ENCODE results near the gene TUBD1.

The TUBD1 gene

GRCh38 chr17:59827721-59828477 is 64.8 kb downstream of the TUBD1 start:
- no peak overlapping the region for H3K4me3 ChIP-seq (ENCODE audit: low read depth in 1 of 5, low read length in 5 of 5)
- peaks cover 0 to 30% (median 21%) of the 10 kb centered on the region in 5 donors for H3K4me1 ChIP-seq (ENCODE audit: control insufficient read depth in 5 of 5, insufficient read depth in 5 of 5, low read length in 5 of 5)
- H3K9ac ChIP-seq (ENCODE audit: low read length in 5 of 5) = peak overlapping the region in 2 of 5 donors; percentile 20 to 32
- no peaks in the 10 kb centered on the region for H3K27me3 ChIP-seq (ENCODE audit: control insufficient read depth in 5 of 5, insufficient read depth in 4 of 5, low read length in 5 of 5)
- peak overlapping the region; percentile 66 for H3K27ac ChIP-seq (ENCODE audit: low read depth, low read length)
- H3K9me3 ChIP-seq (ENCODE audit: control insufficient read depth in 5 of 5, low read length in 5 of 5) = no peaks in the 10 kb centered on the region
- H3K36me3 ChIP-seq (ENCODE audit: control insufficient read depth in 5 of 5, insufficient read depth in 5 of 5, low read length in 5 of 5) = no peaks in the 10 kb centered on the region

- Histone ChIP-seq H3K27ac (ENCODE audit: low read depth, low read length) (no peak overlapping the region), H3K9ac (ENCODE audit: low read length in 5 of 5) (no peak overlapping the region), H3K4me1 (ENCODE audit: control insufficient read depth in 5 of 5, insufficient read depth in 5 of 5, low read length in 5 of 5) (peaks cover 0 to 30% (median 19%) of the 10 kb centered on the region in 5 donors), H3K9me3 (ENCODE audit: control insufficient read depth in 5 of 5, low read length in 5 of 5) (no peaks in the 10 kb centered on the region), H3K36me3 (ENCODE audit: control insufficient read depth in 5 of 5, insufficient read depth in 5 of 5, low read length in 5 of 5) (peaks cover 0 to 4% (median 0%) of the 10 kb centered on the region in 5 donors), H3K4me3 (ENCODE audit: low read depth in 1 of 5, low read length in 5 of 5) (no peak overlapping the region), H3K27me3 (ENCODE audit: control insufficient read depth in 5 of 5, insufficient read depth in 4 of 5, low read length in 5 of 5) (no peaks in the 10 kb centered on the region)
These were observed 65.9 kb downstream of the TUBD1 start for GRCh38 chr17:59826706-59827453.

GRCh38 chr17:59825533-59826322 is 67.0 kb downstream of the TUBD1 start:
- Histone ChIP-seq H3K27me3 (ENCODE audit: control insufficient read depth in 5 of 5, insufficient read depth in 4 of 5, low read length in 5 of 5) (no peaks in the 10 kb centered on the region), H3K27ac (ENCODE audit: low read depth, low read length) (peak overlapping the region; percentile 25), H3K9ac (ENCODE audit: low read length in 5 of 5) (peak overlapping the region in 2 of 5 donors; percentile 7 to 63), H3K36me3 (ENCODE audit: control insufficient read depth in 5 of 5, insufficient read depth in 5 of 5, low read length in 5 of 5) (peaks cover 0 to 4% (median 0%) of the 10 kb centered on the region in 5 donors), H3K9me3 (ENCODE audit: control insufficient read depth in 5 of 5, low read length in 5 of 5) (no peaks in the 10 kb centered on the region), H3K4me3 (ENCODE audit: low read depth in 1 of 5, low read length in 5 of 5) (no peak overlapping the region), H3K4me1 (ENCODE audit: control insufficient read depth in 5 of 5, insufficient read depth in 5 of 5, low read length in 5 of 5) (peaks cover 0 to 30% (median 17%) of the 10 kb centered on the region in 5 donors)

DNA sequence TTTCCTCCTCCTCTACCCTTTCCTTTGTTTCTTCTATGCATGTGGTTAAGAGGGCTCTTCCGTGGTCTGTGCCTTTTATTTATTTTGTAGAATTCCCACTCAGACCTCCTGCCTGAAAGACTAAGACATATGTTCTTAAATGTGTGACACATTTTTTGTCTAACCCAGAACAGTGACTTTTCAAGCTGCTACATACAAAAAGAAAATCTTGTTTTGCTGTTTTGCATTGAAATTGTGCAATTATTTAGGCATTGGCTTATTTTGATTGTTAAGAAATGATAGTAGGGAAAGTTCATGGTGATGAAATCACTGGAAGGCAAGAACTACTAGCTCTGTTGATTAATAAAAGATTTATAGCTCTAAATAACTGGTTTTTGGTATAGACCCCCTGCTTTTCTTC is 76.8 kb downstream of the TUBD1 start:
- no peaks in the 10 kb centered on the region for H3K9me3 ChIP-seq (ENCODE audit: control insufficient read depth in 5 of 5, low read length in 5 of 5)
- no peaks in the 10 kb centered on the region for H3K27me3 ChIP-seq (ENCODE audit: control insufficient read depth in 5 of 5, insufficient read depth in 4 of 5, low read length in 5 of 5)
- peak overlapping the region in 1 of 5 donors; percentile 78 for H3K9ac ChIP-seq (ENCODE audit: low read length in 5 of 5)
- H3K4me3 ChIP-seq (ENCODE audit: low read depth in 1 of 5, low read length in 5 of 5) = peak overlapping the region in 1 of 5 donors; percentile 9
- H3K27ac ChIP-seq (ENCODE audit: low read depth, low read length) = peak overlapping the region; percentile 83
- H3K36me3 ChIP-seq (ENCODE audit: control insufficient read depth in 5 of 5, insufficient read depth in 5 of 5, low read length in 5 of 5) = peaks cover 0 to 9% (median 6%) of the 10 kb centered on the region in 5 donors
- H3K4me1 ChIP-seq (ENCODE audit: control insufficient read depth in 5 of 5, insufficient read depth in 5 of 5, low read length in 5 of 5) = peaks cover 0 to 11% (median 0%) of the 10 kb centered on the region in 5 donors

DNA sequence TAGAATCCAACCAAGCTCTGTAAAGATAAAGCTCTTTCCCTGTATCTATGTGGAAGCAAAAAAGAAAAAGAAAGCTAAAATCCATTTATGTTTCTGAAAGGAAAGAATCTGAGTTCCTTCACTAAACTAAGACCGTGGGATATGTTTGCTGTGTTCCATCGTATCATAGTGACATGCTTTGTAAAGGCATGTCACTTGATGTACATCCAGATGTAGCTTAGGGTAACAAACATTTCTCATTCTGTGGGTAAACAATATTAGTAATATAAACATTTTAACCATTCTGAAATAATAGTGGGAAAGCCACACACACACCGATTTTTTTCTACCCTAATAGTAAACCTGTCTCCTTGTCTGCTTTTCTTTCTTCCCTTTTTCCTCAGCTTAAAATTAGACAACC is 78.1 kb downstream of the TUBD1 start:
- Histone ChIP-seq H3K9ac (ENCODE audit: low read length in 5 of 5) (no peak overlapping the region), H3K4me3 (ENCODE audit: low read depth in 1 of 5, low read length in 5 of 5) (no peak overlapping the region), H3K4me1 (ENCODE audit: control insufficient read depth in 5 of 5, insufficient read depth in 5 of 5, low read length in 5 of 5) (peaks cover 0 to 11% (median 0%) of the 10 kb centered on the region in 5 donors), H3K27me3 (ENCODE audit: control insufficient read depth in 5 of 5, insufficient read depth in 4 of 5, low read length in 5 of 5) (no peaks in the 10 kb centered on the region), H3K36me3 (ENCODE audit: control insufficient read depth in 5 of 5, insufficient read depth in 5 of 5, low read length in 5 of 5) (peaks cover 0 to 9% (median 4%) of the 10 kb centered on the region in 5 donors), H3K27ac (ENCODE audit: low read depth, low read length) (peak overlapping the region; percentile 83), H3K9me3 (ENCODE audit: control insufficient read depth in 5 of 5, low read length in 5 of 5) (no peaks in the 10 kb centered on the region)

- Histone ChIP-seq H3K9ac (ENCODE audit: low read length in 5 of 5) (no peak overlapping the region), H3K36me3 (ENCODE audit: control insufficient read depth in 5 of 5, insufficient read depth in 5 of 5, low read length in 5 of 5) (peaks cover 0 to 9% (median 4%) of the 10 kb centered on the region in 5 donors), H3K27ac (ENCODE audit: low read depth, low read length) (peak overlapping the region; percentile 83)
These were observed 78.5 kb downstream of the TUBD1 start for GRCh38 chr17:59814276-59814675.

DNA sequence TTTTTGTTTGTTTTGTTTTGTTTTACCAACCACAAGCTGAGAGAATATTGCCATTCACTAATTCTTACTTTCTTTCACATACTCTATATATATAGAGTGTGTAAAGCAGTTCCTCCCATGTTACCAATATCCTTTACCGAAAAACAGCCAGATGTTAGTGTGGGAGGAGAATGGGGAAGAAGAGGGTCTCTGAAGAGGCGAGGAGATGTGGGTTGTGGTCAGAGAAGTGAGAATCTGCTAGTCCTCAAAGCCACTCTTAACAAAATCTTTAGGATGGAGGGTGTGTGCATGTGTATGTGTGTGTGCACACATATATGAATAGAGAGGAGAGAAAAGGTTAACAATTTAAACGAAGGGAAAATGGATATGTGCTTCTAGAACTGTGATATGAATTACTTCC is 80.6 kb downstream of the TUBD1 start:
- no peaks in the 10 kb centered on the region for H3K9me3 ChIP-seq (ENCODE audit: control insufficient read depth in 5 of 5, low read length in 5 of 5)
- H3K4me3 ChIP-seq (ENCODE audit: low read depth in 1 of 5, low read length in 5 of 5) = no peak overlapping the region
- no peak overlapping the region for H3K27ac ChIP-seq (ENCODE audit: low read depth, low read length)
- H3K27me3 ChIP-seq (ENCODE audit: control insufficient read depth in 5 of 5, insufficient read depth in 4 of 5, low read length in 5 of 5) = no peaks in the 10 kb centered on the region
- H3K36me3 ChIP-seq (ENCODE audit: control insufficient read depth in 5 of 5, insufficient read depth in 5 of 5, low read length in 5 of 5) = peaks cover 0 to 9% (median 4%) of the 10 kb centered on the region in 5 donors
- peaks cover 0 to 17% (median 5%) of the 10 kb centered on the region in 5 donors for H3K4me1 ChIP-seq (ENCODE audit: control insufficient read depth in 5 of 5, insufficient read depth in 5 of 5, low read length in 5 of 5)
- no peak overlapping the region for H3K9ac ChIP-seq (ENCODE audit: low read length in 5 of 5)

More at GRCh38 chr17:59814276-59814675, 78.5 kb downstream of the TUBD1 start:
- no peak overlapping the region for H3K4me3 ChIP-seq (ENCODE audit: low read depth in 1 of 5, low read length in 5 of 5)
- H3K4me1 ChIP-seq (ENCODE audit: control insufficient read depth in 5 of 5, insufficient read depth in 5 of 5, low read length in 5 of 5) = peaks cover 0 to 11% (median 0%) of the 10 kb centered on the region in 5 donors
- H3K27me3 ChIP-seq (ENCODE audit: control insufficient read depth in 5 of 5, insufficient read depth in 4 of 5, low read length in 5 of 5) = no peaks in the 10 kb centered on the region
- no peaks in the 10 kb centered on the region for H3K9me3 ChIP-seq (ENCODE audit: control insufficient read depth in 5 of 5, low read length in 5 of 5)

- Histone ChIP-seq H3K27me3 (ENCODE audit: control insufficient read depth in 5 of 5, insufficient read depth in 4 of 5, low read length in 5 of 5) (no peaks in the 10 kb centered on the region), H3K36me3 (ENCODE audit: control insufficient read depth in 5 of 5, insufficient read depth in 5 of 5, low read length in 5 of 5) (peaks cover 0 to 9% (median 4%) of the 10 kb centered on the region in 5 donors), H3K9me3 (ENCODE audit: control insufficient read depth in 5 of 5, low read length in 5 of 5) (no peaks in the 10 kb centered on the region), H3K9ac (ENCODE audit: low read length in 5 of 5) (no peak overlapping the region), H3K4me1 (ENCODE audit: control insufficient read depth in 5 of 5, insufficient read depth in 5 of 5, low read length in 5 of 5) (peaks cover 0 to 15% (median 5%) of the 10 kb centered on the region in 5 donors), H3K27ac (ENCODE audit: low read depth, low read length) (no peak overlapping the region), H3K4me3 (ENCODE audit: low read depth in 1 of 5, low read length in 5 of 5) (no peak overlapping the region)
These were observed 81.5 kb downstream of the TUBD1 start for GRCh38 chr17:59811209-59811608.

DNA sequence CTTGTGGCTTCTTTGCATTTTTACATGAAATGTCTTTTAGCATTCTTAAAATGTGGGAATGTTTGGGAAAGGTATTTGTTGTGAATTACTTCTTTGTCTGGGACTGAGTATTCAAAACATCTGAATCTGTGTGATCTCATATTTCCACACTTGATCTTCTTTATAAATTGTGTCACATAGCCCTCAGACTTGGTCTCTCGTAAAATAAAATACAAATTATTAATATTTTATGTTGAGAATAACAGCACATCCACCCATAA is 81.9 kb downstream of the TUBD1 start:
- H3K4me1 ChIP-seq (ENCODE audit: control insufficient read depth in 5 of 5, insufficient read depth in 5 of 5, low read length in 5 of 5) = peaks cover 0 to 14% (median 3%) of the 10 kb centered on the region in 5 donors
- peaks cover 0 to 9% (median 4%) of the 10 kb centered on the region in 5 donors for H3K36me3 ChIP-seq (ENCODE audit: control insufficient read depth in 5 of 5, insufficient read depth in 5 of 5, low read length in 5 of 5)
- H3K27ac ChIP-seq (ENCODE audit: low read depth, low read length) = no peak overlapping the region
- H3K27me3 ChIP-seq (ENCODE audit: control insufficient read depth in 5 of 5, insufficient read depth in 4 of 5, low read length in 5 of 5) = no peaks in the 10 kb centered on the region
- no peak overlapping the region for H3K9ac ChIP-seq (ENCODE audit: low read length in 5 of 5)
- H3K9me3 ChIP-seq (ENCODE audit: control insufficient read depth in 5 of 5, low read length in 5 of 5) = no peaks in the 10 kb centered on the region
- H3K4me3 ChIP-seq (ENCODE audit: low read depth in 1 of 5, low read length in 5 of 5) = no peak overlapping the region
